Activated CD4-positive, alpha-beta T cell treated with anti-CD3 and anti-CD28 coated beads, Interleukin-2, amount 10 ng/mL, durations not matched to agents 7 days and 5 days (primary cell): ENCODE measurements around the gene ARFGEF2. TPM values are rescaled to one million over a fixed set of nuclear protein-coding genes. Genes with fewer than 3 reads are reported as not detected.

ENCODE experiments used
- CTCF ChIA-PET: fragments of 350-600 bp; sonication (Branson Sonifier 250); formaldehyde crosslinking; loops from one replicate; lab custom pipeline; 2021; ENCODE audit warnings: antibody characterized with exemption; lab: Charles Lee
- POLR2A ChIA-PET: fragments of 350-600 bp; sonication (Branson Sonifier 250); formaldehyde crosslinking; loops from one replicate; lab custom pipeline; 2021; ENCODE audit warnings: antibody characterized with exemption; lab: Charles Lee
- DNase-seq: peaks from one replicate; pipeline ENCODE4 v3.0.0-alpha.2; 2020
- H3K27ac Mint-ChIP-seq: one replicate; pipeline ENCODE4 v1.8.0; 2021; ENCODE audit warnings: mild to moderate bottlenecking, moderate library complexity, mixed read lengths
- H3K27me3 Mint-ChIP-seq: one replicate; pipeline ENCODE4 v1.8.0; 2021; ENCODE audit warnings: mixed read lengths
- H3K36me3 Mint-ChIP-seq: one replicate; pipeline ENCODE4 v1.8.0; 2021; ENCODE audit warnings: low read depth, mixed read lengths
- H3K4me1 Mint-ChIP-seq: one replicate; pipeline ENCODE4 v1.8.0; 2021; ENCODE audit warnings: mixed read lengths
- H3K4me3 Mint-ChIP-seq: one replicate; pipeline ENCODE4 v1.8.0; 2021; ENCODE audit warnings: mild to moderate bottlenecking, moderate library complexity, mixed read lengths
- H3K9me3 Mint-ChIP-seq: one replicate; pipeline ENCODE4 v1.8.0; 2021; ENCODE audit warnings: mixed read lengths
- total RNA-seq, 2 experiments: library from RNA; stranded (reverse); gene quantifications; one replicate each; pipeline ENCODE4 v1.2.3, GENCODE V29; 2021

The ARFGEF2 gene
- total RNA-seq, 2 experiments from 2014 or later, result 20.0 to 22.0 TPM

GRCh38 chr20:48904566-48905296 lies 16.8 kb upstream of the ARFGEF2 start:
- no peaks in the 10 kb centered on the region for H3K36me3 Mint-ChIP-seq
- H3K4me3 Mint-ChIP-seq, result no peak overlapping the region
- H3K27ac Mint-ChIP-seq, result no peak overlapping the region
- DNase-seq, result peak; percentile 79
- CTCF ChIA-PET, result interaction anchor here (0.6 to 3.6 kb wide), 13 partner anchors 11 to 284 kb away, joined by 3 to 32 read pairs (median 3); no protein-coding TSS in a partner anchor
- H3K9me3 Mint-ChIP-seq, result peaks cover 7% of the 10 kb centered on the region
- H3K27me3 Mint-ChIP-seq, result peaks cover under 1% of the 10 kb centered on the region
- H3K4me1 Mint-ChIP-seq, result peaks cover 9% of the 10 kb centered on the region
- POLR2A ChIA-PET, result no interaction called here

GRCh38 chr20:48905297-48905647 lies 16.2 kb upstream of the ARFGEF2 start:
- no peaks in the 10 kb centered on the region for H3K36me3 Mint-ChIP-seq
- H3K4me3 Mint-ChIP-seq, result no peak overlapping the region
- ChIA-PET POLR2A (no interaction called here), CTCF (interaction anchor here (0.6 to 3.6 kb wide), 11 partner anchors 12 to 284 kb away, joined by 3 to 32 read pairs (median 4); no protein-coding TSS in a partner anchor)
- peaks cover 2% of the 10 kb centered on the region for H3K27me3 Mint-ChIP-seq
- peaks cover 9% of the 10 kb centered on the region for H3K4me1 Mint-ChIP-seq
- no peak overlapping the region for H3K27ac Mint-ChIP-seq
- peaks cover 7% of the 10 kb centered on the region for H3K9me3 Mint-ChIP-seq
- DNase-seq, result no peak

GRCh38 chr20:48906221-48906877 lies 15.2 kb upstream of the ARFGEF2 start:
- peaks cover 7% of the 10 kb centered on the region for H3K9me3 Mint-ChIP-seq
- CTCF ChIA-PET, result interaction anchor here (0.6 to 3.6 kb wide), 7 partner anchors 14 to 269 kb away, joined by 3 to 21 read pairs (median 4); no protein-coding TSS in a partner anchor

DNA sequence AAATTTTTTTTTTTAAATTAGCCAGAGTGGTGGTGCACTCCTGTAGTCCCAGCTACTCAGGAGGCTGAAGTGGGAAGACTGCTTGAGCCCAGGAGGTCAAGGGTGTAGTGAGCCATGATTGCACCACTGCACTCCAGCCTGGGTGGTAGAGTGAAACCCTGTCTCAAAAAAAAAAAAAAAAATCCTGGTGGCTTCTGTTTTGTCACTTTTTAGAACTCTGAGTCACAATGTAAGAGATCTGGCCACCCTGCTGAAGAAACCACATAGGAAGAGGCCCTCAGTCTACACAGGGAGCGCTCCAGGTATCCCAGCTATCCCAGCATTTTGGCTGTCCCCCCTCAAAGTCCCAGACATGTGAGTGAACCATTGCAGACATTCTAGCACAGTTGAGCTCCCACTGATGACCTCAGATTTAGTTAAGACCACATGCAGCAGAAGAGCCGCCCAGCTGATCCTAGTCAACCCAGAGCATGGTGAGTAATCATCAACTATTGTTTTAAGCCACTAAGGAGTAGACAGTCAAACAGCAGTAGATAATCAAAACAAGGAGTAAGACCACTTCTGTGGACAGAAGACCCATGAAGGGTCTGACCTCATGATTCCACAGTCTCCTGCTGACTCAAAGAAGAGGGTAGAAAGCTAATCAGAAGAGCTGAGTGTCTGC lies 12.7 kb upstream of the ARFGEF2 start:
- H3K36me3 Mint-ChIP-seq, result no peaks in the 10 kb centered on the region
- ChIA-PET POLR2A (no interaction called here), CTCF (interaction anchor here (0.9 to 1.6 kb wide), 2 partner anchors 11 to 251 kb away, joined by 3 to 9 read pairs; no protein-coding TSS in a partner anchor)
- peaks cover 3% of the 10 kb centered on the region for H3K27me3 Mint-ChIP-seq
- no peak overlapping the region for H3K4me3 Mint-ChIP-seq
- H3K4me1 Mint-ChIP-seq, result peaks cover 12% of the 10 kb centered on the region
- peaks cover 7% of the 10 kb centered on the region for H3K9me3 Mint-ChIP-seq
- no peak for DNase-seq
- no peak overlapping the region for H3K27ac Mint-ChIP-seq

More at GRCh38 chr20:48906221-48906877, 15.2 kb upstream of the ARFGEF2 start:
- Mint-ChIP-seq H3K27ac (no peak overlapping the region), H3K4me3 (no peak overlapping the region), H3K36me3 (no peaks in the 10 kb centered on the region), H3K27me3 (peaks cover 2% of the 10 kb centered on the region), H3K4me1 (peaks cover 12% of the 10 kb centered on the region)
- POLR2A ChIA-PET, result no interaction called here
- no peak for DNase-seq

GRCh38 chr20:48909910-48910309 lies 11.6 kb upstream of the ARFGEF2 start:
- ChIA-PET CTCF (interaction anchor here (1.0 to 1.6 kb wide), 2 partner anchors 252 to 274 kb away, joined by 3 to 9 read pairs; no protein-coding TSS in a partner anchor), POLR2A (no interaction called here)
- peaks cover 7% of the 10 kb centered on the region for H3K4me1 Mint-ChIP-seq
- H3K27me3 Mint-ChIP-seq, result peaks cover 5% of the 10 kb centered on the region
- DNase-seq, result no peak
- no peak overlapping the region for H3K4me3 Mint-ChIP-seq
- no peak overlapping the region for H3K27ac Mint-ChIP-seq
- no peaks in the 10 kb centered on the region for H3K36me3 Mint-ChIP-seq
- peaks cover 7% of the 10 kb centered on the region for H3K9me3 Mint-ChIP-seq

DNA sequence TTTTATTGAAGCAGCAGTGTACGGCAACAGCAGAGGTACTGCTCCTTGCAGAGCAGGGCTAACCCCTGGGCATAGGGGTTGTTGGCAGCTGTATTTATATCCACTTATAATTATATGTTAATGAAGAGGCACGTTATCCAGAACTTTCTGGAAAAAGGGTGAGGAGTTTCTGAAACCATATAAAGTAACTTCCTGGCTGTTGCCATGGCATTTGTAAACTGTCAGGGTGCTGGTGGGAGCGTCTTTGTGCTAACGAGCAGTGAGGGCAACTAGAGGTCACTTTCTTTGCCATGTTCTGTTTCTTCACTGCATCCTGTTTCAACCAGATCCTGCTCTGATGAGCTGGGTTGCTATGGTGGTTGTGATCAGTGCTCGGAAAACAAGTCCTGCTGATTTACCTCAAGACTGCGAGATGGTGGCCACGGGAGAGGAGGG lies 11.1 kb upstream of the ARFGEF2 start:
- DNase-seq, result no peak
- POLR2A ChIA-PET, result no interaction called here
- Mint-ChIP-seq H3K27ac (no peak overlapping the region), H3K4me1 (peaks cover 4% of the 10 kb centered on the region), H3K9me3 (peaks cover 7% of the 10 kb centered on the region), H3K36me3 (no peaks in the 10 kb centered on the region), H3K4me3 (no peak overlapping the region), H3K27me3 (peaks cover 5% of the 10 kb centered on the region)
- CTCF ChIA-PET, result interaction anchor here (0.7 to 1.6 kb wide), 3 partner anchors 253 to 275 kb away, joined by 3 to 9 read pairs (median 3); no protein-coding TSS in a partner anchor

DNA sequence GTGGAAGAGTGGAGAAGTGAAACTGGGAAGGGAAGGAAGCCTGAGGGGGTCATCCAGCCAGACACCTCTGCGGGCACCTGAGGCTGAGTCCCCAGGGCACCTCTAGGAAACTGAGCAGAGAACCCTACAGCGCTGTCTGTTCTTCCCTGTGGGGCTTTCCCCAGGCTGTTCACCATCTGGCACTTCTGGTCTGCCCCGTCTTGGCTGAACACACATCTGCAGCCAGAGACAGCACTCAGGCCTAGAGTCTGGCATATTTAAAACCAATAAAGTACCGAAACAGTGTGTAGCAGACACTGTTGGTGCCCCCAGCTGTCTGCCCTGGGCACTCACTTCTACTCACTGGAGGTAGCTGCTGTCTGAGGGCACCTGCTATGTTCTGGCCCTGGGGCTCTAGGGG lies 9.4 kb upstream of the ARFGEF2 start:
- H3K4me1 Mint-ChIP-seq, result peaks cover 4% of the 10 kb centered on the region
- ChIA-PET POLR2A (no interaction called here), CTCF (interaction anchor here (1.3 kb wide), 1 partner anchor 276 kb away, joined by 3 read pairs; no protein-coding TSS in a partner anchor)
- H3K36me3 Mint-ChIP-seq, result no peaks in the 10 kb centered on the region
- H3K27me3 Mint-ChIP-seq, result peaks cover 11% of the 10 kb centered on the region
- H3K27ac Mint-ChIP-seq, result no peak overlapping the region
- H3K4me3 Mint-ChIP-seq, result no peak overlapping the region
- no peak for DNase-seq
- peaks cover 7% of the 10 kb centered on the region for H3K9me3 Mint-ChIP-seq

DNA sequence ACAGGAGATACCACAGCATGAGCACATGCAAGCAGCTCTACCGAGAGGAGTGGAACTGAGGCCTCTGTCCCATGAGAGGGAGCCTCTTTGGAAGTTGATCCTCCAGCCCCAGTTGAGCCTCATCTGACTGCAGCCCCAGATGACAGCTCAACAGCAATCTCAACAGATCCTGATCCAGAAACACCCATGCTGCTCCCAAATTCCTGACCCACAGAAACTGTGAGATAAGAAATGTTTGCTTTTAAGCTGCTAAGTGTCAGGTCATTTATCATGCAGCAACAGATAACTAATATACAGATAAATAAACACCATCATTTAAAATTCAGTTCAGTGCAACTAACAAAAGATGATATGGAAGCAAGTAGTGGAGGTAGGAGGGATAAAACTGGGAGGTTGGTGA lies 4.8 kb upstream of the ARFGEF2 start:
- Mint-ChIP-seq H3K36me3 (peaks cover 1% of the 10 kb centered on the region), H3K9me3 (no peaks in the 10 kb centered on the region), H3K27me3 (peaks cover 10% of the 10 kb centered on the region), H3K27ac (no peak overlapping the region), H3K4me1 (peaks cover 13% of the 10 kb centered on the region), H3K4me3 (no peak overlapping the region)
- ChIA-PET CTCF (interaction anchor here (1.2 kb wide), 1 partner anchor 260 kb away, joined by 5 read pairs; no protein-coding TSS in a partner anchor), POLR2A (no interaction called here)
- no peak for DNase-seq

DNA sequence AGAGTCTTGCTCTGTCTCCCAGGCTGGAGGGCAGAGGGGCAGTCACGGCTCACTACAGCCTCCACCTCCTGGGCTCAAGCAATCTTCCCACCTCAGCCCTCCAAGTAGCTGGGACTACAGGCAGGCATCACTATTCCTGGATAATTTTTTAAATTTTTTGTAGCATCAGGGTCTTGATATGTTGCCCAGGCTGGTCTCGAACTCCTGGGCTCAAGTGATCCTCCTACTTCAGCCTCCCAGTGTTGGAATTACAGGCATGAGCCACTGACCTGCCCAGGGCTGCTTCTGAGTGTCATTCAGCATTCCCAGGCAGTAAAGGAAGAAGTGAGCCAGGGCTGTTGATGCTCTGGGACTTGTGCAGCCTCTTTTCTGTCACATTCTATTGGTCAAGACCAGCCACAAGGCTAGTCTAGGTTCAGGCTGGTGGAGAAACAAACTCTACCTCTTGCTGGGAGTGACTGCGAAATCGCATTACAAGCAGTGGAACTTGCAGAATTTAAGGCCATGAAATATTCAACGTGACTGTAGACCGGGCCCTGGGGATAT lies 2.1 kb upstream of the ARFGEF2 start:
- DNase-seq, result no peak
- peaks cover 34% of the 10 kb centered on the region for H3K4me1 Mint-ChIP-seq
- CTCF ChIA-PET, result interaction anchor here (1.2 to 1.7 kb wide), 2 partner anchors 11 to 13 kb away, joined by 3 read pairs; no protein-coding TSS in a partner anchor
- POLR2A ChIA-PET, result no interaction called here
- no peak overlapping the region for H3K27ac Mint-ChIP-seq
- H3K4me3 Mint-ChIP-seq, result peak overlapping the region; percentile 82
- peaks cover 7% of the 10 kb centered on the region for H3K27me3 Mint-ChIP-seq
- peaks cover 4% of the 10 kb centered on the region for H3K36me3 Mint-ChIP-seq
- H3K9me3 Mint-ChIP-seq, result no peaks in the 10 kb centered on the region

DNA sequence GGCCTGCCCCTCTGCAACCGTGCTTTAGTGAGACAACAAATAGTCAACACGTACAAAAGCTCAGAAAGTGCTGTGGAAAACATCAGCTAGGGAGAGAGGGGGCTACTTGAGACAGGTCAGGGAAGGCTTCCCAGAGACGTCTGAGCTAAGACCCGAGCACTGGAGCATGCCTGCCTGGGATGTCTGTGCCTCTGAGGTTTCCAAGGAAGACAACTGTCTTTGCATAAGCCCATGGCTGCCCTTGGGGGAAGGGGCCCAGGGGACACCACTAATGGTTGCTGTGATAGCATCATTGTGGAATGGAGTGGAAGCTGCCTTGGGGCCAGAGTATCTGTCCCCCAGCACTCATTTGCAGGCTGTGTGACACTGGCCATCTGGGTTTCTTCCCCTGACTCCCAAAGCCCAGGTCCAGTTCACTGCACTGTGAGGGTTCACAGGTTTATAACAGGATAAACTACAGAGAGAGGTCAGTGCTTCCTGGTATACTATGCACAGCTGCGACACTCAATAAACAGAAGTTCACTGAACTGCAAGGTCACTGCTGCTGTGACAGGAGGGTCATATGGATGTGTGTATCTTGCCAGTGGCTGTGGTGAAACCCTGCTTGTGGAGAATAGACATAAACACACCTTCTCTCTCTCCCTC lies 1.5 kb upstream of the ARFGEF2 start:
- Mint-ChIP-seq H3K36me3 (peaks cover 4% of the 10 kb centered on the region), H3K27me3 (peaks cover 7% of the 10 kb centered on the region), H3K27ac (peak overlapping the region; percentile 94), H3K4me1 (peaks cover 38% of the 10 kb centered on the region), H3K4me3 (peak overlapping the region; percentile 82), H3K9me3 (no peaks in the 10 kb centered on the region)
- DNase-seq, result no peak
- CTCF ChIA-PET, result interaction anchor here (1.2 to 1.7 kb wide), 2 partner anchors 11 to 13 kb away, joined by 3 read pairs; no protein-coding TSS in a partner anchor
- POLR2A ChIA-PET, result no interaction called here

DNA sequence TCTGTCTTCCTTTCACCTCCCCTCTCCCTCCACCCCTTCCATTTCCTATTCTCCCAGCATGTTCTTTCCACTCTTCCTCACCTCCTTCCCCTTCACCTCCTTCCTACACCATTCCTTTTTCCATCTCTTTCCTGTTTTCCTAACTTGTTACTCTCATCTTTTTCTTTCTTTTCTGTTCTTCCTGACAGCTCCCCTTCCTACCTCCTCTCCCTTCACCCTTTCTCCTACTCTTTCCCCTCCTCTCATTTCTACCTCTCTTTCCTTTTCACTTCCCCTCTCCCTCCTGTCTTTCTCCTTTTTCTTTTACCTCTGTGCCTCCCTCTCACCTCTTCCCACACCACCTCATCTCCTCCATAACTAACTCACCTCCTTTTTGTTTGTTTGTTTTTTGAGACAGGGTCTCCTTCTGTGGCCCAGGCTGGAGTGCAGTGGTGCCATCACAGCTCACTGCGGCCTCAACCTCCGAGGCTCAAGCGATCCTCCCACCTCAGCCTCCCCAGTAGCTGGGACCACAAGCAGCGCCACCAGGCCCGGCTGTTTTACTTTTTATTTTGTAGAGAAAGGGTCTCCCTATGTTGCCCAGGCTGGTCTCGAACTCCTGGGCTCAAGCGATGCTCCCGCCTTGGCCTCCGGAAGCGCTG lies 864 bp upstream of the ARFGEF2 start:
- DNase-seq, result no peak
- H3K27me3 Mint-ChIP-seq, result peaks cover 7% of the 10 kb centered on the region
- ChIA-PET POLR2A (no interaction called here), CTCF (interaction anchor here (0.6 to 1.2 kb wide), 4 partner anchors 14 to 1155 kb away, joined by 3 to 4 read pairs (median 3); no protein-coding TSS in a partner anchor)
- H3K9me3 Mint-ChIP-seq, result no peaks in the 10 kb centered on the region
- H3K4me1 Mint-ChIP-seq, result peaks cover 39% of the 10 kb centered on the region
- peaks cover 4% of the 10 kb centered on the region for H3K36me3 Mint-ChIP-seq
- H3K4me3 Mint-ChIP-seq, result peak overlapping the region; percentile 82
- H3K27ac Mint-ChIP-seq, result peak overlapping the region; percentile 94
